ENCODE measurements around the gene ARAP3.

ARAP3 gene

DNA sequence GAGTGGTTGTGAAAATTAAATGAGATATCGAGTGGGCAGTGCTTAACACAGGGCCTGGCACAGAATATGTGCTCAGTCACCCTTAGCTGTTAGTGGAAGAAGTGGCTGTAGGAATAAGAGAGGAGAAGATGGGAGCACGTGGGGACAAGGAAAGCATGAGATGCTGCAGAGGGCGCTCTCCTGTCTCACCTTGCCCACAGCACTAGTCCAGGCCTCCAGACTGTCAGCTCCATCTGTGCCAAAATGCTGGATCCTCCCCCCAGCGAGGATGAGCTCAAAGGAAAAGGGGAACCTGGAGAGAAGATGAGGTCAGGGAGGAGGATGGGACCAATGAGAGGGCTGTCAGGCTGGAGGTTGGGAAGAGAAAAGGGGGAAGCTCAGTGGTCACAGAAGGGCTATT is 12.5 kb downstream of the ARAP3 start:
- DNase-seq: no peak

DNA sequence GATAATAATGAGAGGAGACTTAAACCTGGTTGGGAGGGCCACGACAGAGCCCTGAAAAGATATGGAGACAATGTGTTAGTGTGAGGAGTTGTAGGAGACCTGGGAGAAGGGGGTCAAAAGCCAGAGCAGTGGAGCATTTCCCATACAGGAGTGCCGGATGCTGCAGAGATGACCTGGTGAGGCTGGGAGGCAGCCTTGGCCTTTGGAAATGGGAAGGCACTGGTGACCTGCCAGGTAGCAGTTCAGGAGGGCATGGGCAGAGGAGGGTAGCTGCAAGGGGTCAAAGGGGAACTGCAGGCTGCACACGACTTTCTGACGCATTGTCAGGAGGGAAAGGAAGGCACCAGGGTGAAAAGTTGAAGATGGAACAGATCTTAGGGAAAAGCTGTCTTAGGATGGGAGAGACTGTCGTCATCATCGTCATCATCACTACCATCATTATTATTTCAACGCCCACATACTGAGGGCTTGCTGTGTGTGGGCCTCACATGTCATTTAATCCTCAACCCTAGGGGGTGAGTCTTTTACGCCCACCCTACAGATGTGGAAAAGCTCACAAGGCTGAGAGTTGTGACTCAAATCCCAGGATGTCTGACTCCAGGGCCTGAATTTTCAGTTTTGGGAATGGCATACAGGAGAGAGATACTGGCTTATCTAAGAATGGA is 13.3 kb downstream of the ARAP3 start:
- no peak for DNase-seq

DNA sequence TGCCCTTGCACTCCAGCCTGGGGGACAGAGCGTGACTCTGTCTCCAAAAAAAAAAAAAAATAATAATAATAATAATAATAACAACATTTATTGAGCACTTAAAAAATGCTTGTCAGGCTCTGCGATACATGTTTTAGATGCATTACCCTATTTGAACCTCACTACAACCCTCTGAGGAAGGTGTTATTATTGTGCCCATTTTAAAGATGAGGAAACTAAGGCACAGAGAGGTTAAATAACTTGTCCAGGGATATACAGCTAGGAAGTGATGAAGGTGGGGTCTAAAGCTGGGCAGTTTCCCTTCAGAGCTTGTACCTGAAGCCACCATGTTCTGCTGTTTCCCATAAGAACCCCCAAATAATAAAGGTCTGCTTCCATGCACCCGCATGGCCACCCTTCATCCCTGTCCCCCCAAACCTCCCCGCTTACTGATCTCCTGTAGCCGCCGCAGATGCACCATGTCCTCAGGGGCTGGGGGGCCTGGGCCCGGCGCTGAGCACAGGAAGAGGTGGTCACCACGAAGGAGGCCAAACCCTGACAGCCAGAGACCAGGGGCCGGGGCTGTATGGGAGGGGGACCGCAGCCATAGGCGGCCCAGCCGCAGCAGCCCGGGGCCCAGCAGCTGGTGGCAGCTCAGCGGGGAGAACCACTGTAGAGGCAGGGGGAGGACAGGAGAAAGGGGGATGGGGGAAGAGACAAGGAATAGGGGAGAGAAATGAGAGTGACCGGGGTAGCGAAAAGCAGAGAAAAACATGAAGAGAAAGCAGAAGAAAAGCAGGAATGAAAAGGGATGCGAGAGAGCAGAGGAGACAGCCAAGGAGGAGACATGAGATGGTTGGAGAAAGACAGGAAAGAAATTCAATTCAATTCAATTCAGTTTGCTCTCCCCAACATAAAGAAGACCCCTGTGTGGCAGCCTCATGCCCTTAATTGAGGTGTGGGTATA is 15.8 kb downstream of the ARAP3 start:
- no peak for DNase-seq

DNA sequence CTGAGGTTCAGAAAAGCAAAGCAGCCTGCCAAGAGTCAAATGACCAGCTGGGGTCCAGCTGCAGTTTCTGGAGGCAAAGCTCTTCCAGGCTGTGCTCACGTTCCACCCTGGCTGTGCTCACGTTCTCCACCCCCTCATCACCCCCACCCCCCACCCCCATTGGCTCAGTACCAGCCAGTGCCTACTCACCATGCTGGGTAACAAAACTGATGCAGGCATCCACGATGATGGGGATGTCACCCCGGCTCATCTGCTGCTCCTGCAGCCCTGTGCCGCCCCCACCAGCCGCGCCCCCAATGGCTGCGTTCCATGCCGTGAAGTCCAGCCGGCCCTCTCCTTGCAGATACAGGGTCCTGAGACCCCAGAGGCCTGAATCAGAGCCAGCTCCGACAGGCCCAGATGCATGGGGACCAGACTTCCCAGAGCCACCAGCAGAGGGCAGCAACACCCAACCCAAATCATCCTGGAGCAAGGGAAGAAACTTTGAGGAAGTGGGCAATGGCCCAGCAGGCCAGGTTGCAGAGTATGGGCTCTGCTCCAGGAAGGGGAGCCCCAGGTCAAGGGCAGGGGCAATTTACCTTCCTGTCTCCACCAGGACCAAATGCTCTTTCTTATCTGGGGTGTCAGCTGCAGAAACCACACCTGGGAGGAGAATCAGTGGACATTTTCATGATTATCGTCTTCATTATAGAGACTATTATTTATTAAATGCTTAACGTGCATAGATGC is 17.1 kb downstream of the ARAP3 start:
- peak; percentile 89 for DNase-seq

DNA sequence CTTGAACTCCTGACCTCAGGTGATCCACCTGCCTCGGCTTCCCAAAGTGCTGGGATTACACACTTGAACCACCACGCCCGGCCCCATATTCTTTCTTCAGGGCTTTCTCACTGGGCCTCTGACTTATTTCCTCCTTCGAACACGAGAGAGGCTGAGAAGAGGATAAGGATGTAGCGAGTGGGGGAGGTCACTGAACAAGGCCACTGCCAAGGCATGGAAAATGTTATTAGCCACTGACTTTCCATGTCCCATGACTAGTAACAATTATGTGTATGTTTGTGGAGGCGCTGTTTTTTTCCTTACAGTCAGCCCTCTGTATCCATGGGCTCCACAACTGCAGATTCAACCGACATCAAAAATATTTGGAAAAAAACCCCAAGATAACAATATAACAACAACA is 18.5 kb downstream of the ARAP3 start:
- DNase-seq: no peak

DNA sequence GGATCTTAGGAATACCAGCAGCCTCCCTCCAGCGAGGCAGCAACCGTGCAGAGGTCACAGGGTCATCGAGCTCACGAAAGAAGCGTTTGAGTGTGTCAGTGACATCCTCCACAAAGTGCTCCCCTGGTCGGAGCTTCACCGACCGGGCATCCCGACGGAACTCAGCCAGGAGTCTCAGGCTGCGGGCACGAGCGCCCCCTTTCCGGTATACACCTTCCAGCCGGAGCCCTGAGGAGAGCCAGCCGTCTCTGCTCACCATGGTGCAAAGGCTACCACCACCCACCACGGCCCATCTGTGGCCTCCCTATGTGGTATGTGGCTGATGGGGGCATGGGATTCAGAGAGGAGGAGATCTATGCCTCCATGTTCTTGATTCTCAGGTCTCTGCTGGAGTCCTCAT is 20.0 kb downstream of the ARAP3 start:
- no peak for DNase-seq

DNA sequence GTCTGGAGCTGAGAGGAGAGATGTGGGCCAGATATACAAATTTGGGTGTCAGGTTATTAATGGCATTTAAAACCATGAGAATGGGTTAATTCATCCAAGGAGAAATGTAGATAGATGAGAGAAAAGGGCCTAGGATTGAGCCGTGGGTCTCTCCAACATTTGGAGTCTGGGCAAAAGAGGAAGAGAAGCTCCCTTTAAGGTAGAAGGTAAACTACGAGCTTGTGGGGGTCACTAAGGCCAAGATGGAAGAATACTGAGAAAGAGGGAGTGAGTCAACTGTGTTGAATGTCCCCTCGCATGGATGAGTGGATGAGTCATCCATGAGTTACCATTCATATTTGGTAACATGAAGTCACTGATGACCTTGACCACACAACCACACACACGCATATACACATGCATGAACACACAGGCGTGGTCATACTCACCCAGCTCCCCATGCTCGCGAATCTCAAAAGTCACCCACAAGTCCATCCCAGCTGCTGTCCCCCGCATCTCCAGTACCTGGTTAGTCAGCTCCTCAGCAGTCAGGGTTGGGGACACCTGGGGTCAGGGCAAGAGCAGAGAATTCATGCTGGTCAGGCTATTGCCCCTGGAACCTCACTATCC is 24.0 kb downstream of the ARAP3 start:
- no peak for DNase-seq

DNA sequence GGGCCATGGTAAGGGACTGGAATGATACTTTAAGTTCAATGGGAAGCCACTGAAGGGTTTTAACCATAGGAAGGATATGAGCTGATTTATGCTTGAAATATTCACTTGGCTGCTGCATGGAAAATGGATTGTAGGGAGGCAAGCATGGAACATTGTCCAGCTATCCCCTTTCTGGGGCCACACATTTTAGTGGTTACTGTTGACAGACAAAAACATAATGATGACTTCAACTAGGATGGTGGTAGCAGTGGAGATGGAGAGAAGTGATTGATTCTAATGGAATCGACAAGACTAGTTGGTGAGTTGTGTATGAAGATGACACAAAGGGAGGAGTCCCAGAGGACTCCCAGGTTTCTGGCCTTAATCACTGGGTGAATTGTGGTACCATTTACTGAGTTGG is 24.6 kb downstream of the ARAP3 start:
- no peak for DNase-seq

DNA sequence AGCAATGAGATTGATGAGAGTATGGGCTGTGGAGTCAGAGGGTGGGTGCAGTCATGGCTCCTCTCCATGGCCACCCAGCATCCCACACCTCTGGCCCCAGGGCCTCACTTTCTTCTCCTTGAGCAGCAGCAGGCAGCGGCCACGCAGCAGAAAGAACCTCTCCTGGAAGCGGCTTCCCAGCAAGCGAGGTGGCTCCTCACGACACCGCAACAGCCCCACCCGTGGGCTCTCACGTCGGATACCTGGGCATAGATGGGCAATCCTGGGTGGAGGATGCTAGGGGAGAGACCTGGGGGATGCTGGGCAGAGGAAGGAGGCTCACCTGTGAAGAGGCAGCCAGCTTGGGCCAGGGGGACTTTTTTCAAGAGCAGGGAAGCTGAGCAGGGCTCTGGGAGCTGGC is 25.6 kb downstream of the ARAP3 start:
- no peak for DNase-seq

DNA sequence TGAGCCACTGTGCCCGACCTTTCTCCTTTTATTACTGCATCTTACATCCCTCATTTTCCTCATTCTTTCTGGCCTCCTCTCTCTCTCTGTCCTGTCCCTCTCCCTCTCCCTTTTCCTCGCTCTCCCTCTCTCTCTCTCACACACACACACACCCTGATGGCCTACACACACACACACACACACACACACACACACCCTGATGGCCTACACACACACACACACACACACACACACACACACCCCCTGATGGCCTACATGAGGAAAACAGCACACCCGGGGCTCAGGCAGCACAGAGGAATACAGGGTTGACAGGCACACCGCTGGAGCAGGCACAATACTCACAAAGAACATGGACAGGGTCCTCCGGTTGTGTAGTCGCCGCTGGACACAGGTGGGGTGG is 27.0 kb downstream of the ARAP3 start:
- no peak for DNase-seq

DNA sequence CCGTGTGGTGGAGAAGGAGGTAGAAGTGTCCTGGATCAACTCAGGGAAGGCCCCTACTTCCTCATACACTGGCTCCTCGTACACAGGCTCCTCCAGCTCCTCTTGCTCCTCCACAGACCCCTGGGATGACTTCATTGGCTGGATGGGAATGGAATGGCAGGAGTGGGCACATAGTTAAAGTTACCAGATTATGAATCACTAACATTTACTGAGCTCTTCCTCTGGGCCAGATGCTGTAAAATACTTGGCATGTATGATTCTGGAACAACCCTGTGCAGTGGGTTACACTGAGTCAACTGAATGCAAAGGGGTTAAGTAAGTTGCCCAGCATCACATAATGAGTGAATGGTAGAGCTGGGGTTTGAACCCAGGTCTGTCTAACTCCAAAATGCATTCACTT is 27.7 kb downstream of the ARAP3 start:
- no peak for DNase-seq

DNA sequence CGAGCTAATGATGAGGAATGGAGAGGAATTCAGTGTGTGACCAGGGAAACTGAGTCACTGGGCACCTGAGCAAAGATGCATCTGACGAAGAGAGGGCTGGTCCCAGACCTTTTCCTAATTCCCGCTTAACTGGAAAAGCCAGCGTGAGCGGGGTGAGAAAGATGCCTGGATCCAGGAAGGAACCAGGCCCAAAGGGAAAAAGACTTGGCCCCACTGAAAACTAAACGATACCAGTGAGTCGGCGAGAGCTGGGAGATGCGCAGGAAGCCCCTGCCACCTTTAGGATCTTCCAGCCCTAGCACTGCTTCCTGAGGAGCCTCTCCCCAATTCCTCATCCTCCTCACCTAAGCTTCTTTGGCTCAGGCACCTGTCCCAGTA is 30.3 kb downstream of the ARAP3 start:
- no peak for DNase-seq

DNA sequence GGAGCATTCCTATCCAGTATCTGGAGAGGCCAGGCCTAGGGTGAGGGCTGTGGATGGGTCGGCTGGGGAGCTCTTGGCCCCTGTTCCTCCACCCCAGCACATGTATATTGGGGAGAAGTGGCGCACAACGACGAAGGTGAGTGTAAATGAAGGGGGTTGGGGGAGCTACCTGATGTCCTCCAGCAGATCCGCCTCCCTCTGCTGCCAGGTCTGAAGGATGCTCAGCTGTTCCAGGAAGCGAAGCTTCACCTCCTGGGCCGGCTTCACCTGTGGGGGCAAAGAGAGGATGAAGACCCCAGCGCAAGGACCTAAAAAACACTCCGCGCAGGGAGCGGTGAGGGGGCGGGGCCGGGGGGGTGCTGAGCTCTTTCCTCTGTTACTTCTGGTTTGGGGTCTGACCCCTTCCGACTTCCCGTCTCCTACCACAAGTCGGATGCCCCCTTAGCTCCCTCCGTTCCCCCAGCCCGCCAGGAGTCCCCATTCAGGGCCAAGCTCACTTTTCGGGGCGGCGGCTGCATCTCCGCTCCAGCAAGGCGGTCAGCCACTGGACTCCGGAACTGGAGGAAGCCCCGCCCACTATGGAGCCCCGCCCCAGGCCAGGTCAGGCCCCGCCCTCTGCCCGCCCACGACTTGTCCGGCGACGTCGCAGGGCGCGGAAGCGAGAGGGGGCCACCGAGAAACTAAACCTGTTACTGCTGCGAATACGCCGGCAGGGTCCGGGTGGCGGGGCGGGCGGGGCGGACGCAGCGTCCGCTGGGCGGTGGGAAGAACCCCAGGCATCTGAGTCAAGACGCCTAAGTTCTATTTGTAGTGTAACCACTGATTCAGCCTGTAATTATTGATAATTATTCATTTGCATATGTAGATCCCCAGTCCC is 30.9 kb downstream of the ARAP3 start, which contains the start of gene FCHSD1:
TSS of gene FCHSD1 (minus strand) at position 568 of the 877 bp plus-strand sequence. CDS start at position 518, 50 bp downstream.
- DNase-seq: peak; percentile 89

DNA sequence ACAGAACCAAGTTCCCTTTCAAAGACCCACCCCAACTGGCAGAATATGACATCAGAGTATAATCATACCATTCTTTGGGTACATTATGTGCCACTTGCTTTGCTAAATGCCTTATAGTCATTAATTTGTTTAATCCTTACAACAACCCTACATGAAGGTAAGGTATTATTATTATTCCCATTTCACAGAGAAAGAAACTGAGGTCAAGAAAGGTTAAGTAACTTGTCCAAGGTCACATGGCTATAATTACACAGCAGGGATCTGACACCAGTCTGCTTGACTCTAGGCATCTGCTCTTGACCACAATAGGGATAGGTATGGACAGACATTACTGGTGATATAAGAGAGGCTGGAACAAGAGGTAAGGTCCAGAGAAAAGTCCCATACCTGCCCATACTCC is 32.1 kb downstream of the ARAP3 start:
- no peak for DNase-seq

DNA sequence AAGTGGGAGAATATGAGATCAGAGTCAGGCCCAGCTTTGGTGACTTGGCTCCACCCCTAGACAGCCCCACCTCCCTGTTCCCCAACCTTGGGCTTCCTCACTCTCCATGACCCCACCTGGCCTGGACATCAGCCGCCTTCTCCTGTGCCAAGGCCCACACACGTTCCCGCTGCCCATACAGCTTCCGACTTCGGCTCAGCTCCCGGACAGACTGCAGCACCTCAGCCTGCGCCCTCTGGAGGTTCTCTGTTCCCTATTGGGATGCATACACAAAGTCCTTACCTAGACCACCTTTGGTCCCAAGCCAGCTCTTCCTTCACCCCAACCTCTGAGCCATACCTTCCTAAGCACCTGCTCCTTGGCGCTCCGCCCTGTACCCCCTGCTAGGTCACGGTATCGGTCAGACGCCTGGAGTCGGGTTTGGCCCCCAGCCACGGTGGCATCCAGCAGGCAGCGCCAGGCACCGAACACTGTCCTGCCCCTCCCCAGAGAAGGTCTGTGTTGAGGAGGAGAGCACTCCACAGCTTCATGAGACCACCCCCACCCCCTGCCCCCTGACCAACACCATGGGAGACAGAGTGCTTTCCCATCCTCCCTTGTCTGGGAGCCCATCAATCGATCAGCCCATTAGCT is 32.9 kb downstream of the ARAP3 start:
- no peak for DNase-seq

DNA sequence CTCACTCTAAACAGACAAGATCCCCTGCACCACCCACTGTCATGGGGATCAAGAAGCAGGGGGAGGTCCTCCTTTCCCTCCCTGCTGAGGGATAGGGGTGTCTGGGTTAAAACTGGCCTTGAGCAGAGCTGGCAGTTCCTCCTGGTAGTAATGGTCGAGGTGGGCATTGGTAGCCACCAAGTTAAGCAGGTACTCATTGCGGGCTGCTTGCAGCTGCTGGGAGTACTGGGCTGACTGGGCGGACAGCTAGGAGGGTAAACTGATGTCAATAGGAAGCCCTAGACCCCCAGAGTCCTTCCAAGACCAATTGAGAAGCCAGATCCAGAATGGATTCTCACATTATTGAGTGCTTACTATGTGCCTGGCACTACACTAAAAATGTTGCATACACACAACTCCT is 34.2 kb downstream of the ARAP3 start:
- no peak for DNase-seq

DNA sequence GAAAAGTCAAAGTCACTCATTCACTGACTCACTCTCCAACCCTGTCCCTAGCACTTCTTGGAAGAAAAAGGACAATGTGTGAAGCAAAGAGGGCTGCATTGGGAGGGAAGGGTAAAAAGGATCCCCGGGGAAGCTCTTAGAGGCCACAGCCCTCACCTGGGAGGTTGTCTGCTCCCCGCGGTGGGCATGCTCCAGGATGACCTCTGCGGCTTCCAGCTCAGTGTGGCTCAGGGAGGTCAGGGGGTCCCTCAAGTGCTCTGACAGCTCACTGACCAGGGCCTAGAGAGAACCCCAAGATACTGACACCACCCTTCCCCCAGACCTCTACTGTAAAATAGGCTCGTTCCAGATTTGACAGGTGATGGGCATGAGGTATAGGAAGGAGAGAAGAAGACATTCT is 34.8 kb downstream of the ARAP3 start:
- DNase-seq: no peak

DNA sequence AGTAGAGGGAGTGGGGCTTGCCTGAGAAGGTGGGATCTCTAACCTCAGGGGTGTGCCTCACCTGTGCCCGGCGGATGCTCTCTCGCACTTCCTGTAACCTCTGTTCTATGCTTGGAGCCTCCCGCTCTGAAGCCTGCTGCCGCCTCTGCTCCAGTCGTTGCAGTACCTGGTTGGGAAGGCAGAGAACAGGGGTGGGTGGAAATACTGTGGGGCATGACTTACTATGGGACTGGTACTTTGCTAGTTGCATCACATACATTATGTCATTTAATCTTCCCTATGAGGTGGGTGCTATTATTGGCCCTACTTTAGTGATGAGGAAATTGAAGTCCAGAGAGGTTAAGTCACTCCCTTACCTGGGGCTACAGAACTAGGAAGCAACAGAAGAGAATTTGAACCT is 36.0 kb downstream of the ARAP3 start:
- no peak for DNase-seq

DNA sequence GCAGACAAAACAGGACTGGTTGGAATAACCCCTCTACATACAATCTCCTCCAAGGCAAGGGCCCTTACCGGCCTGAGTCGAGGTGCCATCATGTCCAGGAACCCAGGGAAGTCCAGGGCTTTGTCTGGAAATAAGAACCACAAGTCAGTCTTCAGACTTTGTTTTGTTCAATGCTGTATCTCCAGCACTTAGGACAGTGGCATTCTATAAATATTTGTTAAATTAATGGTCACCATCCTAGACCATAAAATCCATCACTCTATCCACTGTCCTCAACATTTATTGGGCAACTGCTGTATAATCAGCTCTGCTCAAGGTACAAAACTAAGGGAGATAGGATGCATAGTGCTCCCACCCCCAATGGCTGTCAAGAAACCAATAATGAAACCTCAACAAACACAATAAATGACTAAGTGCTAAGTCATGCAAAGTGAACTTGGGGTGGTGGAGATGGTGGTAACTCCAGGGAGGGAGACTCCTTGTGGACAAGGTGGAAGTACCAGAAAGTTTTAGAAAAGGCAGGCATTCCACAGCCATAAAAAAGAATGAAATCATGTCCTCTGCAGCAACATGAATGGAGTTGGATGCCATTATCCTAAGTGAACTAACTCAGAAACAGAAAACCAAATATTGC is 40.3 kb downstream of the ARAP3 start:
- peak; percentile 68 for DNase-seq

DNA sequence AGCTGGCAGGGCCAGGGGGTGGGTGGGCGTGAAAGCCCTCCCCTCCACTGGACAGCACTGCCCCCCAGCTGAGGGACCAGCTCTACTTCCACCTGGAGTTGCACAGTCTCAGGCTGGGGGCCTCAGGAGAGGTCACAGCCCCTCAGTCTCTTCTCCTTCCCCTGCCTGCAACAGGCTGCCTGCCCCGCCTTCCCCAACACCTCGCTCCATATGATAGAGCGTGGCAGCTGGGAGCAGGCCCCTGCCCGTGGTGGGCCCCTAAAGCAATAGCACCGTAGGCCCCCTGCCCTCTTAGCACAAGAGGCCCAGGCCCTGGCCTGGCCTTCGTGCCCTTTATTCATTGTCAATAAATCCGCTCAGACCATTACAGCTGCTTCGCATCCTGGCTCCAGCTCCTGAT is 41.3 kb downstream of the ARAP3 start:
- DNase-seq: no peak

DNA sequence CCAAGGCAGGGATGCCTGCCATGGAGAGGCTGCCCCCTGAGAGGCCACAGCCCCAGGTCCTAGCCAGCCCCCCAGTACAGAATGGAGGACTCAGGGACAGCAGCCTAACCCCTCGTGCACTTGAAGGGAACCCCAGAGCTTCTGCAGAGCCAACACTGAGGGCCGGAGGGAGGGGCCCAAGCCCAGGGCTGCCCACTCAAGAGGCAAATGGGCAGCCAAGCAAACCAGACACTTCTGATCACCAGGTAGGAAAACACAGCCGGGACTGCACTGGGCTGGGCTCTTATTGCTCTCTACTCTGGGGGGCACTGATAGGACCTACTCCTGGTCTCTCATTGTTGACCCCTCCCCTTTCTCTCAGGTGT is 42.0 kb downstream of the ARAP3 start:
- no peak for DNase-seq
